ENCODE results near the gene SYNE2. TPM values are rescaled to one million over a fixed set of nuclear protein-coding genes. Genes with fewer than 3 reads are reported as not detected.

Gene SYNE2
- total and polyA plus RNA-seq, 2 of the 8 experiments (the other 6 are each of a cell fraction or from before 2014, with no cell fraction given) = 32.6 to 46.1 TPM

DNA sequence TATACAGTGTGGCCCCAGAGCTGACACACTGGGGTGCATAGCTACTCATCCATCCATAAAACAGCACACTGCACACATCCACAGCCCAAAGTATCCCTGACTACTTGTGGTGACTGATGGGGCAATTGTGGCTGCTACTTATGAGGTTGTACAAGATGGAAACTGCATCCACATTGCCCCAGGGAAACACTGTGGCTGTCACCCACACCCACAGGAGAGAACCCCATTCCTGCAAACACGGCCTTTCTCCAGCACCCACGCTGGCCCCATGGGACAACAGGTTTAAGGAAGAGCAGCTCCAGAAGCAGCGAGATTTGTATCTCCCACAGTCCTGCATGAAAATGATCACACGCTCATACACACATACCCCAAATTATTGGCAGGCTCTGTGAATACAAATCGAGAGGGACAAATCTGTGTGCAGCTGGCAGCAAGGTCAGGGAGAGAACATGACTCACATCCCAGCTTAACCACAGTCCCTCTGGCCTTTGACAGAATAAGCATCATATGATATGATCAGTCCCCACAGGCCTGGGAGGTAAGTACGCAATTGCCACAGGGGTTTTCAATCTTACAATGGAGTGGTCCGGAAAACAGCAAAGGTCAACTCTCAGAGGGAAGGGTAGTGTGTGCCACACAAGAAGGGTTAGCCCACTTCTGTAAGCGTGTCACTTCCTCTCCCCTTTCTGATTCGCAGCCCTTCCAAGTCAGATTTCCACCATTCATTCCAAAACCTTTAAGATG, 379.5 kb downstream of the SYNE2 start:
- no peak overlapping the region for H2BK120ac ChIP-seq (replicated peaks; ENCODE audit: low read depth, low read length)
- no peak overlapping the region for H3K9ac ChIP-seq (replicated peaks in 1 of 4; ENCODE audit: extremely low read depth in 1 of 4, low read depth in 3 of 4, low read length in 3 of 4)
- peaks cover 0 to 1% of the 10 kb centered on the region in 2 experiments for H4K20me1 ChIP-seq (replicated peaks in 1 of 2; ENCODE audit: control insufficient read depth in 1 of 2, insufficient read depth in 2 of 2, low read length in 2 of 2)
- no peak overlapping the region for H4K8ac ChIP-seq (ENCODE audit: extremely low read depth, insufficient read depth, low read length)
- ChIA-PET POLR2A (ENCODE audit: partially characterized antibody) (no interaction called here), CTCF (ENCODE audit: partially characterized antibody) (interaction anchor here (0.8 to 1.7 kb wide), 6 partner anchors 9 to 73 kb away, joined by 3 to 5 read pairs (median 4); partner anchors contain the start of gene ESR2)
- no peak overlapping the region for H2BK5ac ChIP-seq (ENCODE audit: low read depth, low read length)
- H3K23me2 ChIP-seq (ENCODE audit: low read depth, low read length) = no peaks in the 10 kb centered on the region
- H3K4ac ChIP-seq (replicated peaks; ENCODE audit: insufficient read length, low read depth, low read length) = no peak overlapping the region
- no peaks in the 10 kb centered on the region for H3K4me1 ChIP-seq (replicated peaks in 1 of 4; ENCODE audit: control insufficient read depth in 3 of 4, insufficient read depth in 4 of 4, low read length in 3 of 4)
- no peak overlapping the region for H3K14ac ChIP-seq (ENCODE audit: insufficient read length)
- no peak overlapping the region for H3K4me3 ChIP-seq (ENCODE audit: extremely low read depth in 1 of 4, insufficient read depth in 2 of 4, low read depth in 3 of 4, low read length in 4 of 4)
- H2BK12ac ChIP-seq (ENCODE audit: low read depth, low read length) = no peak overlapping the region
- no peak overlapping the region for H3K18ac ChIP-seq (ENCODE audit: extremely low read depth, low read length)
- no peak overlapping the region for H2BK20ac ChIP-seq (ENCODE audit: low read length)
- no peak overlapping the region for H4K91ac ChIP-seq (replicated peaks; ENCODE audit: insufficient read length, low read length)
- no peak overlapping the region for H2AK5ac ChIP-seq (ENCODE audit: low read depth, low read length)
- H3K4me2 ChIP-seq (ENCODE audit: insufficient read depth in 1 of 2, low read depth in 2 of 2, low read length in 2 of 2) = no peak overlapping the region
- no peak overlapping the region for H2BK15ac ChIP-seq (ENCODE audit: low read length)
- H3K79me1 ChIP-seq (ENCODE audit: low read depth, low read length) = no peaks in the 10 kb centered on the region
- H3K79me2 ChIP-seq (ENCODE audit: control insufficient read depth in 1 of 2, insufficient read depth in 2 of 2, low read length in 2 of 2) = no peaks in the 10 kb centered on the region
- H3K27me3 ChIP-seq (replicated peaks in 1 of 4; ENCODE audit: control insufficient read depth in 3 of 4, extremely low read depth in 1 of 4, insufficient read depth in 3 of 4, low read length in 3 of 4) = no peaks in the 10 kb centered on the region
- peaks cover 0 to 19% (median 9%) of the 10 kb centered on the region in 4 experiments; a peak in 5 of 8 replicates for H3K36me3 ChIP-seq (ENCODE audit: control insufficient read depth in 2 of 4, insufficient read depth in 4 of 4, low read length in 3 of 4)
- no peak overlapping the region for H4K5ac ChIP-seq (ENCODE audit: insufficient read length, low read depth, low read length)
- no peak overlapping the region for H3K56ac ChIP-seq (replicated peaks; ENCODE audit: insufficient read length, low read depth, low read length)
- H3K27ac ChIP-seq (ENCODE audit: low read depth, low read length) = no peak overlapping the region
- H3K23ac ChIP-seq (ENCODE audit: insufficient read length) = no peak overlapping the region
- FAIRE-seq = no peak
- no peaks in the 10 kb centered on the region for H3K9me3 ChIP-seq (ENCODE audit: insufficient read depth in 2 of 2, low read depth in 1 of 2, low read length in 1 of 2)
- WGBS, 2 experiments (ENCODE audit: extremely low coverage in 1 of 2, insufficient coverage in 1 of 2, insufficient read length in 1 of 2, insufficient replicate concordance in 2 of 2, low coverage in 1 of 2, low lambda C conversion rate in 2 of 2, missing lambda C conversion rate in 1 of 2) = 89% methylated on average over 9 of the region's 9 CpGs; no CpG with 5 or more reads in 1 of the 2 experiments
- TF ChIP-seq TEAD4 (IDR thresholded peaks at IDR 0.05; ENCODE audit: low read depth, low read length) (no peak), JUND (IDR thresholded peaks at IDR 0.05; ENCODE audit: low read length) (no peak), JUN (IDR thresholded peaks at IDR 0.05; ENCODE audit: low read depth, low read length) (no peak), CEBPB (IDR thresholded peaks at IDR 0.05; ENCODE audit: low read depth, low read length) (no peak), EZH2 (IDR thresholded peaks at IDR 0.05; ENCODE audit: low read depth, low read length, severe bottlenecking) (no peak), NANOG (IDR thresholded peaks at IDR 0.05; ENCODE audit: insufficient read depth, low read depth, low read length, poor library complexity, severe bottlenecking) (no peak)
- TF ChIP-seq, protein P1, sequence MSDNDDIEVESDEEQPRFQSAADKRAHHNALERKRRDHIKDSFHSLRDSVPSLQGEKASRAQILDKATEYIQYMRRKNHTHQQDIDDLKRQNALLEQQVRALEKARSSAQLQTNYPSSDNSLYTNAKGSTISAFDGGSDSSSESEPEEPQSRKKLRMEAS (IDR thresholded peaks at IDR 0.05) = no peak
- TF ChIP-seq, protein P2, sequence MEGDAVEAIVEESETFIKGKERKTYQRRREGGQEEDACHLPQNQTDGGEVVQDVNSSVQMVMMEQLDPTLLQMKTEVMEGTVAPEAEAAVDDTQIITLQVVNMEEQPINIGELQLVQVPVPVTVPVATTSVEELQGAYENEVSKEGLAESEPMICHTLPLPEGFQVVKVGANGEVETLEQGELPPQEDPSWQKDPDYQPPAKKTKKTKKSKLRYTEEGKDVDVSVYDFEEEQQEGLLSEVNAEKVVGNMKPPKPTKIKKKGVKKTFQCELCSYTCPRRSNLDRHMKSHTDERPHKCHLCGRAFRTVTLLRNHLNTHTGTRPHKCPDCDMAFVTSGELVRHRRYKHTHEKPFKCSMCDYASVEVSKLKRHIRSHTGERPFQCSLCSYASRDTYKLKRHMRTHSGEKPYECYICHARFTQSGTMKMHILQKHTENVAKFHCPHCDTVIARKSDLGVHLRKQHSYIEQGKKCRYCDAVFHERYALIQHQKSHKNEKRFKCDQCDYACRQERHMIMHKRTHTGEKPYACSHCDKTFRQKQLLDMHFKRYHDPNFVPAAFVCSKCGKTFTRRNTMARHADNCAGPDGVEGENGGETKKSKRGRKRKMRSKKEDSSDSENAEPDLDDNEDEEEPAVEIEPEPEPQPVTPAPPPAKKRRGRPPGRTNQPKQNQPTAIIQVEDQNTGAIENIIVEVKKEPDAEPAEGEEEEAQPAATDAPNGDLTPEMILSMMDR (IDR thresholded peaks at IDR 0.05; ENCODE audit: control extremely low read depth in 1 of 3, insufficient read depth in 1 of 3, low read depth in 1 of 3, low read length in 3 of 3) = no peak
- TF ChIP-seq, protein P3, sequence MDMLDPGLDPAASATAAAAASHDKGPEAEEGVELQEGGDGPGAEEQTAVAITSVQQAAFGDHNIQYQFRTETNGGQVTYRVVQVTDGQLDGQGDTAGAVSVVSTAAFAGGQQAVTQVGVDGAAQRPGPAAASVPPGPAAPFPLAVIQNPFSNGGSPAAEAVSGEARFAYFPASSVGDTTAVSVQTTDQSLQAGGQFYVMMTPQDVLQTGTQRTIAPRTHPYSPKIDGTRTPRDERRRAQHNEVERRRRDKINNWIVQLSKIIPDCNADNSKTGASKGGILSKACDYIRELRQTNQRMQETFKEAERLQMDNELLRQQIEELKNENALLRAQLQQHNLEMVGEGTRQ (IDR thresholded peaks at IDR 0.05; ENCODE audit: low read length) = no peak
- H2AFZ ChIP-seq (ENCODE audit: low read length) = no peak overlapping the region
- no peak for DNase-seq (ENCODE audit: low read depth in 1 of 2, low spot score in 2 of 2)

All from H1 (cell line).